ENCODE results near the gene CREG2. TPM values are rescaled to one million over a fixed set of nuclear protein-coding genes. Genes with fewer than 3 reads are reported as not detected.
A peak's percentile ranks its signal among the peaks of the same experiment; 100 is the strongest.

Gene CREG2
- total and polyA plus RNA-seq, 8 donors: 0.24 to 0.98 (median 0.51) TPM; not detected in 2

DNA sequence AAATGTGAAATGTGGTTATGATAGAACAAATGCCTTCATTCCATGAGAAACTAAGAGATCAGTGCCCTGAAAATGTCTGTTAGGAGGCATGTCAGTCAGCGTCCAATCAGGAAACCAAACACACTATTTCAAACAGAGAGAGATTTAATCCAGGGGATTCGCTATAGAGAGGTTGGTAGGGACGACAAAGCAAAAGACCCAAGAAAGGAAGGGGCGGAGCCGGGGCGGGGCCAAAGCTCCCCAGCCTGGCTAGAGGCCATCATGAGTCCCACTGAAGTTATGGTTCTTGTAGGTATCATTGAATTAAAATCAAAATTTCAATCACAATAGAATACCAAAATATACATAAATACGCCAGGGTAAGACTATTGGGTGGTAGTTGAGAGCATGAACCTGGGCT lies 45.9 kb downstream of the CREG2 start:
- ATAC-seq (peak; percentile 18), DNase-seq (peak in 1 of 4 donors; percentile 88)
- no peaks in the 10 kb centered on the region for H3K9me3 ChIP-seq
- no peak overlapping the region for H3K27ac ChIP-seq
- no peak overlapping the region for H3K4me3 ChIP-seq
- no peaks in the 10 kb centered on the region for H3K27me3 ChIP-seq
- TF ChIP-seq, protein P1, sequence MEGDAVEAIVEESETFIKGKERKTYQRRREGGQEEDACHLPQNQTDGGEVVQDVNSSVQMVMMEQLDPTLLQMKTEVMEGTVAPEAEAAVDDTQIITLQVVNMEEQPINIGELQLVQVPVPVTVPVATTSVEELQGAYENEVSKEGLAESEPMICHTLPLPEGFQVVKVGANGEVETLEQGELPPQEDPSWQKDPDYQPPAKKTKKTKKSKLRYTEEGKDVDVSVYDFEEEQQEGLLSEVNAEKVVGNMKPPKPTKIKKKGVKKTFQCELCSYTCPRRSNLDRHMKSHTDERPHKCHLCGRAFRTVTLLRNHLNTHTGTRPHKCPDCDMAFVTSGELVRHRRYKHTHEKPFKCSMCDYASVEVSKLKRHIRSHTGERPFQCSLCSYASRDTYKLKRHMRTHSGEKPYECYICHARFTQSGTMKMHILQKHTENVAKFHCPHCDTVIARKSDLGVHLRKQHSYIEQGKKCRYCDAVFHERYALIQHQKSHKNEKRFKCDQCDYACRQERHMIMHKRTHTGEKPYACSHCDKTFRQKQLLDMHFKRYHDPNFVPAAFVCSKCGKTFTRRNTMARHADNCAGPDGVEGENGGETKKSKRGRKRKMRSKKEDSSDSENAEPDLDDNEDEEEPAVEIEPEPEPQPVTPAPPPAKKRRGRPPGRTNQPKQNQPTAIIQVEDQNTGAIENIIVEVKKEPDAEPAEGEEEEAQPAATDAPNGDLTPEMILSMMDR (IDR thresholded peaks at IDR 0.05): no peak
- H3K4me1 ChIP-seq: peaks cover 6 to 29% of the 10 kb centered on the region in 2 donors
- intact Hi-C loops (cut with DNase I): no loop called here
- H3K36me3 ChIP-seq: no peaks in the 10 kb centered on the region

DNA sequence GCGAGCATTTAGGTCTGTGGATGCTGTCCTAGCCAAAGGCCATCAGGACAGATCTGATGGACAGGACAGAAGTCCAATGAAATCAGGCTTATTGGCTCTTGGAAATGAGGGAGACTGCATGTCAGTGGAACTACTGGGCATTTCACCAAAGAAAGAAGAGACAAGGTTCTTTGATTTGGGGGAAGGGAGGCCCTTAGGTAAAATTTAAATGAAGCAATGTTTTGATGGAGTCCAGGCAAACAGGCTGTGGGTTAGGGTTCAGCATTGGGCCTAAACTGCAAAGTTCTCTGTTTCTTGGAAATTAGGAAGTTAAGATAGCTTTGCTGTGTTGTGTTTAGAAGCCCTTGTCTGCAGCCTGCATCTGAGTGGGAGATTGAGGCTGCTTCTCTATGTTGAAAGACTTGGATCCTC lies 47.2 kb downstream of the CREG2 start:
- ATAC-seq (peak; percentile 58), DNase-seq (no peak)
- peak overlapping the region; percentile 8 to 68 for H3K27ac ChIP-seq
- H3K9me3 ChIP-seq: no peaks in the 10 kb centered on the region
- H3K4me3 ChIP-seq: no peak overlapping the region
- no peaks in the 10 kb centered on the region for H3K27me3 ChIP-seq
- TF ChIP-seq, protein P1 (IDR thresholded peaks at IDR 0.05): no peak
- H3K36me3 ChIP-seq: no peaks in the 10 kb centered on the region
- peaks cover 6 to 29% of the 10 kb centered on the region in 2 donors for H3K4me1 ChIP-seq
- intact Hi-C loops (cut with DNase I): no loop called here

DNA sequence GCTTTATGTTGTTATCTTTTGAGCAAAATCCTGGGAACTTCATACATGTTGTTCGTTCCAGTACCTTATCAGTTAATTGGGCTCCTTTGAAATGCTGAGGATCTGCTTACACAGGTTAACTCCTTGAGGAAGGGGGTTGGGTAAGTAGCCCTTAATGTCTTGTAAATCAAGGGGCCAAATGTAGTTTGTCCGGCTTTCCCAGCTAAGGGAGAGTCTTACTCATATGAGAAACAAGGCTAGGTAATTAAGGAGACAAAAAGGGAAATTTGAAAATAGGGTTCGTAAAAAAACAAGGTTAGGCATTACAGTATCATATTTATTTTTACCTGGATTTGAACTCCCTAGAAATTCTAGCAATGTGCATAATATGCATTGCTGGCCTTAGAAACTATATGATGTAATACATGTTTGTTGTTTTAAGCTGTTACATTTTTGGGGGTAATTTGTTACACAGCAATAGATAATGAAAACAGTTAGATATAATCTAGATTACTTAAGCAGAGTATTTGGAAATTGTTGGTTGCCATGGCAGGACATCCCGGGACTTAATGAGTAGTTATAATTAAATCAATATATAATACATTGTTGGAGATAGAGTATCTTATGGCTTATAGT lies 47.9 kb downstream of the CREG2 start:
- no peaks in the 10 kb centered on the region for H3K36me3 ChIP-seq
- no peaks in the 10 kb centered on the region for H3K27me3 ChIP-seq
- ATAC-seq (no peak), DNase-seq (no peak)
- peak overlapping the region in 1 of 2 donors; percentile 8 for H3K27ac ChIP-seq
- no peak overlapping the region for H3K4me3 ChIP-seq
- peaks cover 6 to 29% of the 10 kb centered on the region in 2 donors for H3K4me1 ChIP-seq
- no peaks in the 10 kb centered on the region for H3K9me3 ChIP-seq
- intact Hi-C loops (cut with DNase I): no loop called here
- TF ChIP-seq, protein P1 (IDR thresholded peaks at IDR 0.05): no peak

DNA sequence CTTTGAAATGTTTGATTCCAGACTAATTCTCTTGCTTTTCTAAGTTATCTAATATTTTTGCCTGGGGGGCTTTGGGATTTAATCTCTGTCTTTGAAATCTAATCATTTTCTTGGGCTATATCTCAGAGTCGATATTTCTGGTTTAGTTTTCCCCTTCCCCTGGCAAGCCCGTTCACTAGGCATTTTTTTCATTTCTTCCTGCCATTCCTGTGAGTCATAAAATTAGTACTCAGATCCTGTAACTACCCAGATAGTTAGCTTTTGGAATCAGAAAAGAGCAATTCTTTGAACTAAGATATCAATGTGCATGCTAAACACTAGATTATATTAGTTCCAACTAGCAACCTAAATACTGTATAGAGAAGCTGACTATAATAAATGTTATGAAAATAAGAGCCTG lies 49.4 kb downstream of the CREG2 start:
- no peaks in the 10 kb centered on the region for H3K9me3 ChIP-seq
- intact Hi-C loops (cut with DNase I): no loop called here
- ATAC-seq: no peak
- no peaks in the 10 kb centered on the region for H3K36me3 ChIP-seq
- TF ChIP-seq, protein P1 (IDR thresholded peaks at IDR 0.05): no peak
- no peak overlapping the region for H3K4me3 ChIP-seq
- H3K4me1 ChIP-seq: peaks cover 6 to 29% of the 10 kb centered on the region in 2 donors
- no peak for DNase-seq
- H3K27ac ChIP-seq: no peak overlapping the region
- H3K27me3 ChIP-seq: no peaks in the 10 kb centered on the region

DNA sequence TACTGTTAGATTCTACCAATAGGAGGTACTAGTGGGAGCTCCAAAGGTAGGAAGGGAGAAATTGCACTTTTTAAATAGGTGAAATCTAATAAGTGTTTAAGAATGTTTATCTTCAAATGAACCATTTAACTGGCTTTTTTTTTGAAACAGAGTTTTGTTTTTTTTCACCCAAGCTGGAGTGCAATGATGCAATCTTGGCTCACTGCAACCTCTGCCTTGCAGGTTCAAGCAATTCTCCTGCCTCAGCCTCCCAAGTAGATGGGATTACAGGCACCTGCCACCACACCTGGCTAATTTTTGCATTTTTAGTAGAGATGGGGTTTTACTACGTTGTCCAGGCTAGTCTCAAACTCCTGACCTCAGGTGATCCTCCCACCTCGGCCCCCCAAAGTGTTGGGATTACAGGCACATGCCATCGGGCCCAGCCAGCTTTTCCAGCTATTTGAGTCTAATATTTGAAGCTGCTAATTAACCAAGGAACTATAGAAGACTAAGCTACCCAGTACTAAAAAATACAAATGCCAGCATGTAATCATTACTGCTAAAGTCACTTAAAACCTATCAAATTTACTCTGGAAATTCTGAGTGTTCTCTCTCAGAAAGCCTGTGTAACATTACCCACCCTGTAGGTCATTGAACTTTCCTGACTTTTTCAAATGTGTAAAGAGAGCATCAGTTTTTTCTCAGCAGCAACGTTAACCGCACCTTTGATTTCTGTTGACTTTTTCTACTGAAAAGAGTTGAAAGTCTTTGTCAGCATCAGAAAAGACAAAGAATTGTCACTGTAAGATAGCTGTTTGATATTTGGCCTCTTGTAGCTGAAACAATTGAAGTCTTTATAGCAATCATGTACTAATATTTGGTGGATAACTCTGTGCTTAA lies 54.2 kb downstream of the CREG2 start:
- Histone ChIP-seq H3K4me3 (no peak overlapping the region), H3K9me3 (no peaks in the 10 kb centered on the region), H3K4me1 (peaks cover 0 to 30% of the 10 kb centered on the region in 2 donors), H3K36me3 (no peaks in the 10 kb centered on the region), H3K27me3 (no peaks in the 10 kb centered on the region), H3K27ac (no peak overlapping the region)
- DNase-seq: no peak
- ATAC-seq: no peak
- TF ChIP-seq, protein P1 (IDR thresholded peaks at IDR 0.05): no peak
- intact Hi-C loops (cut with DNase I): no loop called here

Data from left lung (tissue), 10 donors.